Ishikawa (cell line): ENCODE results near the gene STX1A.

Source experiments
- CEBPB ChIP-seq: IDR thresholded peaks from 2 replicates; pipeline ENCODE4 v1.6.1; 2012
- CREB1 ChIP-seq: IDR thresholded peaks from 2 replicates; pipeline ENCODE4 v1.6.1; 2012; ENCODE audit warnings: low read depth
- EGR1 ChIP-seq: IDR thresholded peaks from 2 replicates; pipeline ENCODE4 v1.6.1; 2012
- EP300 ChIP-seq: IDR thresholded peaks from 2 replicates; pipeline ENCODE4 v1.6.1; 2012; ENCODE audit warnings: borderline replicate concordance
- FOXM1 ChIP-seq: IDR thresholded peaks from 2 replicates; pipeline ENCODE4 v1.6.1; 2012; ENCODE audit warnings: low read depth, borderline replicate concordance
- MAX ChIP-seq: IDR thresholded peaks from 2 replicates; pipeline ENCODE4 v1.6.1; 2012
- NFIC ChIP-seq: IDR thresholded peaks from 2 replicates; pipeline ENCODE4 v1.6.1; 2012
- RAD21 ChIP-seq: IDR thresholded peaks from 2 replicates; pipeline ENCODE4 v1.6.1; 2012; ENCODE audit warnings: low read depth
- REST ChIP-seq: IDR thresholded peaks from 2 replicates; pipeline ENCODE4 v1.6.1; 2012; ENCODE audit warnings: low read depth, mild to moderate bottlenecking
- TAF1 ChIP-seq: IDR thresholded peaks from 2 replicates; pipeline ENCODE4 v1.6.1; 2012; ENCODE audit warnings: low read depth, mild to moderate bottlenecking
- TCF12 ChIP-seq: IDR thresholded peaks from 2 replicates; pipeline ENCODE4 v1.6.1; 2012; ENCODE audit warnings: low read depth
- TEAD4 ChIP-seq: IDR thresholded peaks from 2 replicates; pipeline ENCODE4 v1.6.1; 2012
- USF1 ChIP-seq: IDR thresholded peaks from 2 replicates; pipeline ENCODE4 v1.6.1; 2012
- YY1 ChIP-seq: IDR thresholded peaks from 2 replicates; pipeline ENCODE4 v1.6.1; 2012; ENCODE audit warnings: low read depth
- ZBTB7A ChIP-seq: IDR thresholded peaks from 2 replicates; pipeline ENCODE4 v1.6.1; 2012; ENCODE audit warnings: low read depth

Gene STX1A

GRCh38 chr7:73726083-73726466 lies 6.6 kb upstream of the STX1A start:
- TF ChIP-seq YY1 (no peak), ZBTB7A (no peak), TCF12 (no peak), MAX (no peak), EP300 (no peak), USF1 (no peak), TEAD4 (no peak), CREB1 (no peak), EGR1 (no peak), CEBPB (no peak), FOXM1 (no peak), NFIC (no peak), REST (no peak), RAD21 (no peak), TAF1 (no peak)

GRCh38 chr7:73723813-73724212 lies 4.3 kb upstream of the STX1A start:
- TF ChIP-seq TAF1 (no peak), TEAD4 (no peak), USF1 (no peak), EGR1 (no peak), REST (no peak), MAX (no peak), YY1 (no peak), FOXM1 (no peak), CREB1 (no peak), TCF12 (no peak), ZBTB7A (no peak), RAD21 (no peak), NFIC (no peak), CEBPB (no peak), EP300 (no peak)

- TF ChIP-seq CEBPB = no peak
- no peak for TF ChIP-seq CREB1
- no peak for TF ChIP-seq YY1
- no peak for TF ChIP-seq NFIC
- TF ChIP-seq FOXM1 = no peak
- no peak for TF ChIP-seq REST
- TF ChIP-seq MAX = no peak
- TF ChIP-seq TCF12 = no peak
- TF ChIP-seq TAF1 = no peak
- no peak for TF ChIP-seq ZBTB7A
- TF ChIP-seq EP300 = no peak
- no peak for TF ChIP-seq RAD21
- no peak for TF ChIP-seq EGR1
- TF ChIP-seq TEAD4 = no peak
- no peak for TF ChIP-seq USF1
Observed at GRCh38 chr7:73722785-73723184, 3.3 kb upstream of the STX1A start.

GRCh38 chr7:73721377-73721817 lies 1.9 kb upstream of the STX1A start:
- no peak for TF ChIP-seq FOXM1
- peak; percentile 92 for TF ChIP-seq NFIC
- peak; percentile 17; the same call in 1 of the 2 replicates for TF ChIP-seq EP300
- TF ChIP-seq REST = no peak
- peak; percentile 44; the same call in 1 of the 2 replicates for TF ChIP-seq TCF12
